GM18873 (cell line): ENCODE results near the gene LMBR1.
A peak's percentile ranks its signal among the peaks of the same experiment; 100 is the strongest.
"Not testable (repeated sequence)": the region's sequence is repeated elsewhere in the genome, so short reads cannot be mapped to it uniquely, and the experiment has no call there.

Source experiments
- ATAC-seq: cut with Tn5 transposase; IDR thresholded peaks from one replicate; pipeline ENCODE4 v1.9.1; 2021; ENCODE audit warnings: mild to moderate bottlenecking, moderate library complexity, moderate number of reproducible peaks; ENCODE audit not compliant: unreplicated experiment, low FRiP score

The LMBR1 gene

GRCh38 chr7:156892821-156893706 lies at the start of gene LMBR1:
LMBR1 (minus strand) TSS chr7:156893183; CDS start chr7:156892993, 190 bp downstream.
- peak; percentile 70 for ATAC-seq

GRCh38 chr7:156942708-156943090 lies 49.7 kb upstream of the LMBR1 start:
- ATAC-seq, result no peak

- ATAC-seq, result no peak
Observed at GRCh38 chr7:156941393-156942182, 48.6 kb upstream of the LMBR1 start.

GRCh38 chr7:156940421-156941122 lies 47.6 kb upstream of the LMBR1 start:
- ATAC-seq, result no peak

- ATAC-seq, result not testable (repeated sequence)
Observed at GRCh38 chr7:156936766-156937165, 43.8 kb upstream of the LMBR1 start.

GRCh38 chr7:156935250-156935649 lies 42.3 kb upstream of the LMBR1 start:
- ATAC-seq, result no peak

- no peak for ATAC-seq
Observed at GRCh38 chr7:156932006-156932405, 39.0 kb upstream of the LMBR1 start.

GRCh38 chr7:156929789-156930539 lies 37.0 kb upstream of the LMBR1 start:
- no peak for ATAC-seq

GRCh38 chr7:156928406-156928747 lies 35.4 kb upstream of the LMBR1 start:
- ATAC-seq, result no peak

- ATAC-seq, result no peak
Observed at GRCh38 chr7:156927571-156928405, 34.8 kb upstream of the LMBR1 start.

GRCh38 chr7:156925821-156926220 lies 32.8 kb upstream of the LMBR1 start:
- ATAC-seq, result not testable (repeated sequence)

GRCh38 chr7:156922304-156922703 lies 29.3 kb upstream of the LMBR1 start:
- ATAC-seq, result not testable (repeated sequence)

- ATAC-seq, result not testable (repeated sequence)
Observed at GRCh38 chr7:156920487-156921373, 27.7 kb upstream of the LMBR1 start.

GRCh38 chr7:156920076-156920475 lies 27.1 kb upstream of the LMBR1 start:
- ATAC-seq, result no peak

GRCh38 chr7:156919132-156919713 lies 26.2 kb upstream of the LMBR1 start:
- ATAC-seq, result peak; percentile 27

GRCh38 chr7:156918635-156919034 lies 25.7 kb upstream of the LMBR1 start:
- ATAC-seq, result peak; percentile 55

- ATAC-seq, result not testable (repeated sequence)
Observed at GRCh38 chr7:156909574-156910252, 16.7 kb upstream of the LMBR1 start.
